ENCODE data around the gene TFAP2C.

- TF ChIP-seq, protein P1, sequence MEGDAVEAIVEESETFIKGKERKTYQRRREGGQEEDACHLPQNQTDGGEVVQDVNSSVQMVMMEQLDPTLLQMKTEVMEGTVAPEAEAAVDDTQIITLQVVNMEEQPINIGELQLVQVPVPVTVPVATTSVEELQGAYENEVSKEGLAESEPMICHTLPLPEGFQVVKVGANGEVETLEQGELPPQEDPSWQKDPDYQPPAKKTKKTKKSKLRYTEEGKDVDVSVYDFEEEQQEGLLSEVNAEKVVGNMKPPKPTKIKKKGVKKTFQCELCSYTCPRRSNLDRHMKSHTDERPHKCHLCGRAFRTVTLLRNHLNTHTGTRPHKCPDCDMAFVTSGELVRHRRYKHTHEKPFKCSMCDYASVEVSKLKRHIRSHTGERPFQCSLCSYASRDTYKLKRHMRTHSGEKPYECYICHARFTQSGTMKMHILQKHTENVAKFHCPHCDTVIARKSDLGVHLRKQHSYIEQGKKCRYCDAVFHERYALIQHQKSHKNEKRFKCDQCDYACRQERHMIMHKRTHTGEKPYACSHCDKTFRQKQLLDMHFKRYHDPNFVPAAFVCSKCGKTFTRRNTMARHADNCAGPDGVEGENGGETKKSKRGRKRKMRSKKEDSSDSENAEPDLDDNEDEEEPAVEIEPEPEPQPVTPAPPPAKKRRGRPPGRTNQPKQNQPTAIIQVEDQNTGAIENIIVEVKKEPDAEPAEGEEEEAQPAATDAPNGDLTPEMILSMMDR (IDR thresholded peaks at IDR 0.05; ENCODE audit: low read depth, low read length, missing input control), result no peak
- TF ChIP-seq TAF1 (conservative IDR thresholded peaks at IDR 0.05) (no peak), SP1 (IDR thresholded peaks at IDR 0.05) (no peak), RXRA (IDR thresholded peaks at IDR 0.05) (no peak), JUND (IDR thresholded peaks at IDR 0.05) (no peak), EGR1 (IDR thresholded peaks at IDR 0.05; ENCODE audit: low read depth in 2 of 2) (no peak), RAD21 (IDR thresholded peaks at IDR 0.05) (no peak), GABPA (IDR thresholded peaks at IDR 0.05 in 1 of 2, conservative IDR thresholded peaks at IDR 0.05 in 1 of 2) (no peak), ZBTB33 (IDR thresholded peaks at IDR 0.05) (no peak), YY1 (IDR thresholded peaks at IDR 0.05) (no peak), FOXA1 (IDR thresholded peaks at IDR 0.05) (no peak)
- TF ChIP-seq, protein P2, sequence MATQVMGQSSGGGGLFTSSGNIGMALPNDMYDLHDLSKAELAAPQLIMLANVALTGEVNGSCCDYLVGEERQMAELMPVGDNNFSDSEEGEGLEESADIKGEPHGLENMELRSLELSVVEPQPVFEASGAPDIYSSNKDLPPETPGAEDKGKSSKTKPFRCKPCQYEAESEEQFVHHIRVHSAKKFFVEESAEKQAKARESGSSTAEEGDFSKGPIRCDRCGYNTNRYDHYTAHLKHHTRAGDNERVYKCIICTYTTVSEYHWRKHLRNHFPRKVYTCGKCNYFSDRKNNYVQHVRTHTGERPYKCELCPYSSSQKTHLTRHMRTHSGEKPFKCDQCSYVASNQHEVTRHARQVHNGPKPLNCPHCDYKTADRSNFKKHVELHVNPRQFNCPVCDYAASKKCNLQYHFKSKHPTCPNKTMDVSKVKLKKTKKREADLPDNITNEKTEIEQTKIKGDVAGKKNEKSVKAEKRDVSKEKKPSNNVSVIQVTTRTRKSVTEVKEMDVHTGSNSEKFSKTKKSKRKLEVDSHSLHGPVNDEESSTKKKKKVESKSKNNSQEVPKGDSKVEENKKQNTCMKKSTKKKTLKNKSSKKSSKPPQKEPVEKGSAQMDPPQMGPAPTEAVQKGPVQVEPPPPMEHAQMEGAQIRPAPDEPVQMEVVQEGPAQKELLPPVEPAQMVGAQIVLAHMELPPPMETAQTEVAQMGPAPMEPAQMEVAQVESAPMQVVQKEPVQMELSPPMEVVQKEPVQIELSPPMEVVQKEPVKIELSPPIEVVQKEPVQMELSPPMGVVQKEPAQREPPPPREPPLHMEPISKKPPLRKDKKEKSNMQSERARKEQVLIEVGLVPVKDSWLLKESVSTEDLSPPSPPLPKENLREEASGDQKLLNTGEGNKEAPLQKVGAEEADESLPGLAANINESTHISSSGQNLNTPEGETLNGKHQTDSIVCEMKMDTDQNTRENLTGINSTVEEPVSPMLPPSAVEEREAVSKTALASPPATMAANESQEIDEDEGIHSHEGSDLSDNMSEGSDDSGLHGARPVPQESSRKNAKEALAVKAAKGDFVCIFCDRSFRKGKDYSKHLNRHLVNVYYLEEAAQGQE (IDR thresholded peaks at IDR 0.05), result no peak
- TF ChIP-seq, protein P3, sequence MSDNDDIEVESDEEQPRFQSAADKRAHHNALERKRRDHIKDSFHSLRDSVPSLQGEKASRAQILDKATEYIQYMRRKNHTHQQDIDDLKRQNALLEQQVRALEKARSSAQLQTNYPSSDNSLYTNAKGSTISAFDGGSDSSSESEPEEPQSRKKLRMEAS (IDR thresholded peaks at IDR 0.05), result no peak
- TF ChIP-seq, protein P4, sequence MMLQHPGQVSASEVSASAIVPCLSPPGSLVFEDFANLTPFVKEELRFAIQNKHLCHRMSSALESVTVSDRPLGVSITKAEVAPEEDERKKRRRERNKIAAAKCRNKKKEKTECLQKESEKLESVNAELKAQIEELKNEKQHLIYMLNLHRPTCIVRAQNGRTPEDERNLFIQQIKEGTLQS (IDR thresholded peaks at IDR 0.05), result no peak
Observed at GRCh38 chr20:56607061-56607704, 21.9 kb upstream of the TFAP2C start.
